Caco-2 (cell line): ENCODE data around the gene OLA1. TPM values are rescaled to one million over a fixed set of nuclear protein-coding genes. Genes with fewer than 3 reads are reported as not detected.

Source experiments
- BruUV-seq: library from RNA; stranded (reverse); fragments of 400-500 nt; replicated peaks from 2 replicates; lab custom pipeline; 2021; lab: Mats Ljungman, UMichigan
- CTCF ChIA-PET: fragments of 300-600 bp; sonication (Branson Sonifier 250); formaldehyde crosslinking; loops from one replicate; lab custom pipeline; 2022; ENCODE audit warnings: antibody characterized with exemption; lab: Charles Lee
- POLR2A ChIA-PET: fragments of 300-600 bp; sonication (Branson Sonifier 250); formaldehyde crosslinking; loops from one replicate; lab custom pipeline; 2022; ENCODE audit warnings: antibody characterized with exemption; lab: Charles Lee
- DNase-seq, 2 experiments: peaks; one replicate each; pipeline versions ENCODE4 v3.0.0 to v3.0.0-alpha.2; 2020 to 2022
- H3K27me3 ChIP-seq: replicated peaks from 2 replicates; pipeline ENCODE4 v1.6.0; 2011; ENCODE audit warnings: low read length; ENCODE audit not compliant: control insufficient read depth, insufficient read depth
- H3K36me3 ChIP-seq: 2 replicates; pipeline ENCODE4 v1.5.1; 2011; ENCODE audit warnings: low read length; ENCODE audit not compliant: control insufficient read depth, insufficient read depth
- H3K4me1 ChIP-seq: fragments of 250-450 bp; sonication (Bioruptor Pico); 2 replicates; pipeline ENCODE4 v1.5.1; 2020; ENCODE audit warnings: mild to moderate bottlenecking
- H3K4me3 ChIP-seq: 2 replicates; pipeline ENCODE4 v1.5.1; 2011; ENCODE audit warnings: low read depth, mild to moderate bottlenecking, control low read depth, low read length
- H3K9me3 ChIP-seq: fragments of 250-450 bp; sonication (Bioruptor Pico); 2 replicates; pipeline ENCODE4 v1.5.1; 2020; ENCODE audit warnings: mild to moderate bottlenecking, moderate library complexity
- H3K27ac Mint-ChIP-seq: one replicate; pipeline ENCODE4 v1.8.0; 2022; ENCODE audit warnings: mixed read lengths; ENCODE audit not compliant: unreplicated experiment
- H3K27me3 Mint-ChIP-seq: one replicate; pipeline ENCODE4 v1.8.0; 2022; ENCODE audit warnings: mixed read lengths; ENCODE audit not compliant: insufficient read depth, unreplicated experiment
- H3K36me3 Mint-ChIP-seq: one replicate; pipeline ENCODE4 v1.8.0; 2022; ENCODE audit warnings: mild to moderate bottlenecking, mixed read lengths; ENCODE audit not compliant: insufficient read depth, unreplicated experiment
- H3K4me1 Mint-ChIP-seq: one replicate; pipeline ENCODE4 v1.8.0; 2022; ENCODE audit warnings: low read depth, mixed read lengths; ENCODE audit not compliant: unreplicated experiment
- H3K4me3 Mint-ChIP-seq: one replicate; pipeline ENCODE4 v1.8.0; 2022; ENCODE audit warnings: mild to moderate bottlenecking, moderate library complexity, mixed read lengths; ENCODE audit not compliant: unreplicated experiment
- H3K9me3 Mint-ChIP-seq: one replicate; pipeline ENCODE4 v1.8.0; 2022; ENCODE audit warnings: mixed read lengths; ENCODE audit not compliant: unreplicated experiment
- CTCF ChIP-seq, 2 experiments: fragments of 200-600 bp in 1 of 2; IDR thresholded peaks; 1 replicate in 1 of 2; 2 replicates in 1 of 2; pipeline versions ENCODE4 v1.5.1 to v1.8.0; 2011 to 2022; ENCODE audit warnings: antibody characterized with exemption in 1 of 2, control low read depth in 1 of 2, inconsistent platforms in 1 of 2, low read depth in 1 of 2, low read length in 1 of 2, mild to moderate bottlenecking in 1 of 2, moderate library complexity in 1 of 2; ENCODE audit not compliant: insufficient read depth in 1 of 2, severe bottlenecking in 1 of 2, unreplicated experiment in 1 of 2
- intact Hi-C: fragments of 100-400 bp; cut with micrococcal nuclease; formaldehyde crosslinking; loops from one replicate; pipeline ENCODE4 v1.10.0; 2022; ENCODE audit not compliant: unreplicated experiment
- total RNA-seq: library from RNA; stranded (reverse); gene quantifications from 2 replicates; pipeline ENCODE4 v1.2.3, GENCODE V29; 2022

Gene OLA1
- total RNA-seq, 1 experiment from 2014 or later: 177 TPM

GRCh38 chr2:174076040-174076439 is 172.3 kb downstream of the OLA1 start:
- no peaks in the 10 kb centered on the region for H3K27me3 ChIP-seq
- H3K9me3 ChIP-seq: no peaks in the 10 kb centered on the region
- CTCF ChIA-PET: interaction anchor here (1.8 kb wide), 1 partner anchor 24 kb away, joined by 5 read pairs; no protein-coding TSS in a partner anchor
- Mint-ChIP-seq H3K4me1 (peaks cover 39% of the 10 kb centered on the region), H3K4me3 (peak overlapping the region; percentile 40), H3K27ac (peak overlapping the region; percentile 61), H3K27me3 (no peaks in the 10 kb centered on the region), H3K9me3 (no peaks in the 10 kb centered on the region), H3K36me3 (peaks cover 24% of the 10 kb centered on the region)
- BruUV-seq: no TSS peak
- intact Hi-C loops: loop anchor here (1.0 to 10.0 kb wide), 6 partner anchors 8 to 269 kb away; partner anchors contain the start of gene SP3
- no peak overlapping the region for H3K4me3 ChIP-seq
- DNase-seq: peak; percentile 66 to 70
- peaks cover 43% of the 10 kb centered on the region for H3K4me1 ChIP-seq
- H3K36me3 ChIP-seq: no peaks in the 10 kb centered on the region
- POLR2A ChIA-PET: interaction anchor here (0.6 kb wide), 1 partner anchor 111 kb away, joined by 3 read pairs; no protein-coding TSS in a partner anchor
- peak in 1 of 2 experiments; percentile 18 for TF ChIP-seq CTCF (IDR thresholded peaks at IDR 0.05; ENCODE audit: insufficient read depth in 1 of 2, low read depth in 1 of 2, low read length in 1 of 2, severe bottlenecking in 1 of 2, unreplicated experiment in 1 of 2)

DNA sequence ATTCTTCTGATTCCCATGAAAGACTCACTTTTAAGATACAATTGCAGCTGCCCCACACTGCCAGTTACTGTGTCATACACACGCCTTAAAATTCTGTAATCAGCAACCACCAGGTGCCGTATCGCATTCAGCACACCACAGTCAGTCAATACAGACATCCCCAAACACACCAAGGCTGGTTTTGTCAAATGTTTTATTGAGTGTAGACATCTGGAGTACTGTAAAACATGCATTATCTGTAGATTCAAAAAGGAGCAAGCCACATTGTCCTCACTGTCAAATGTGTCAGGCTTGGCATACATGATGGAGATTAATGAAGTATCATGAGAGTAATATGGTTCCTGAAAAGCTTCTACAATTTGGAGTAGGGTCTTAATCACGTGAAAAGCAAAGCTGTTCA is 173.5 kb downstream of the OLA1 start:
- Mint-ChIP-seq H3K36me3 (peaks cover 27% of the 10 kb centered on the region), H3K4me1 (peaks cover 32% of the 10 kb centered on the region), H3K27ac (peak overlapping the region; percentile 49), H3K27me3 (no peaks in the 10 kb centered on the region), H3K4me3 (no peak overlapping the region), H3K9me3 (no peaks in the 10 kb centered on the region)
- CTCF ChIA-PET: interaction anchor here (0.6 kb wide), 1 partner anchor 254 kb away, joined by 3 read pairs; no protein-coding TSS in a partner anchor
- DNase-seq: no peak
- Histone ChIP-seq H3K36me3 (no peaks in the 10 kb centered on the region), H3K27me3 (no peaks in the 10 kb centered on the region), H3K4me3 (no peak overlapping the region), H3K4me1 (peaks cover 43% of the 10 kb centered on the region), H3K9me3 (no peaks in the 10 kb centered on the region)
- no TSS peak for BruUV-seq
- POLR2A ChIA-PET: no interaction called here
- intact Hi-C loops: loop anchor here (5.0 to 10.0 kb wide), 2 partner anchors 193 to 270 kb away; no protein-coding TSS in a partner anchor
- no peak for TF ChIP-seq CTCF (IDR thresholded peaks at IDR 0.05; ENCODE audit: insufficient read depth in 1 of 2, low read depth in 1 of 2, low read length in 1 of 2, severe bottlenecking in 1 of 2, unreplicated experiment in 1 of 2)

DNA sequence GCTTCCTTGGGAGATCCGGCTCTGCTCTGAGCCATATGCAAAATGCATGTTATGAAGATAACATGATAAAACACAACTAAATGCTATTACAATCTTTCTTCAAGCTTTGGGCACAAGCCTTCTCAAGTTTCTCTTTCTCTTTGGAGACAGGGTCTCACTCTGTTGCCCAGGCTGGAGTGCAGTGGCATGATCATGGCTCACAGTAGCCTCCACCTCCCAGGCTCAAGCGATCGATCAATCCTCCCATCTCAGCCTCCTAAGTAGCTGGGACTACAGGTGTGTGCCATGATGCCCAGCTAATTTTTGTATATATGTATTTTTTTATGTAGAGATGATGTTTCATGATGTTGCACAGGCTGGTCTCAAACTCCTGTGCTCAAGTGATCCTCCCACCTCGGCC is 175.5 kb downstream of the OLA1 start:
- Mint-ChIP-seq H3K36me3 (peaks cover 28% of the 10 kb centered on the region), H3K4me3 (no peak overlapping the region), H3K4me1 (peaks cover 28% of the 10 kb centered on the region), H3K27ac (no peak overlapping the region), H3K9me3 (no peaks in the 10 kb centered on the region), H3K27me3 (no peaks in the 10 kb centered on the region)
- DNase-seq: no peak
- ChIA-PET POLR2A (no interaction called here), CTCF (no interaction called here)
- no peak for TF ChIP-seq CTCF (IDR thresholded peaks at IDR 0.05; ENCODE audit: insufficient read depth in 1 of 2, low read depth in 1 of 2, low read length in 1 of 2, severe bottlenecking in 1 of 2, unreplicated experiment in 1 of 2)
- no peaks in the 10 kb centered on the region for H3K27me3 ChIP-seq
- no TSS peak for BruUV-seq
- no peak overlapping the region for H3K4me3 ChIP-seq
- intact Hi-C loops: loop anchor here (10.0 kb wide), 1 partner anchor 272 kb away; no protein-coding TSS in a partner anchor
- no peaks in the 10 kb centered on the region for H3K9me3 ChIP-seq
- H3K4me1 ChIP-seq: peaks cover 26% of the 10 kb centered on the region
- no peaks in the 10 kb centered on the region for H3K36me3 ChIP-seq
